Spinal cord (tissue), 10 donors: ENCODE results near the gene DIABLO. TPM values are rescaled to one million over a fixed set of nuclear protein-coding genes. Genes with fewer than 3 reads are reported as not detected.
"Not testable (repeated sequence)": the region's sequence is repeated elsewhere in the genome, so short reads cannot be mapped to it uniquely, and the experiment has no call there.

Experiments used
- DNase-seq, 6 donors: peaks; one replicate each; pipeline versions ENCODE4 v3.0.0 to v3.0.0-alpha.2; 2013 to 2015; ENCODE audit warnings: low spot score in 6 of 6, low read depth in 4 of 6
- H3K27ac ChIP-seq: one replicate; pipeline ENCODE4 v1.5.1; 2013; ENCODE audit warnings: low read depth, low read length, control low read depth
- H3K27me3 ChIP-seq: one replicate; pipeline ENCODE4 v1.6.1; 2013; ENCODE audit warnings: low read length; ENCODE audit not compliant: control insufficient read depth, insufficient read depth
- H3K36me3 ChIP-seq: one replicate; pipeline ENCODE4 v1.6.1; 2013; ENCODE audit warnings: low read length; ENCODE audit not compliant: control insufficient read depth, insufficient read depth
- H3K4me1 ChIP-seq: one replicate; pipeline ENCODE4 v1.6.1; 2013; ENCODE audit warnings: low read length; ENCODE audit not compliant: control insufficient read depth, insufficient read depth
- H3K4me3 ChIP-seq: one replicate; pipeline ENCODE4 v1.5.1; 2013; ENCODE audit warnings: low read depth, low read length, control low read depth
- H3K9me3 ChIP-seq: one replicate; pipeline ENCODE4 v1.6.1; 2013; ENCODE audit warnings: low read length; ENCODE audit not compliant: control insufficient read depth, insufficient read depth
- WGBS: methylation state at CpG from one replicate; pipeline ENCODE4 v1.1.5; 2013; ENCODE audit warnings: missing lambda C conversion rate; ENCODE audit not compliant: insufficient coverage; 5-methylcytosine and 5-hydroxymethylcytosine counted together
- long read RNA-seq, 4 donors: transcript quantifications; one replicate each; lab custom pipeline, GENCODE V29; 2026
- polyA plus RNA-seq, 2 donors: library from polyadenylated mRNA; unstranded; fragments of 120-200 nt; gene quantifications; one replicate each; pipeline ENCODE4 v1.2.1, GENCODE V29; 2013; ENCODE audit not compliant: insufficient read length in 2 of 2
- total RNA-seq, 2 donors: library from RNA; depleted of rRNA in 1 of 2; stranded (reverse); fragments of 120-200 nt in 1 of 2; fragments of >200 nt in 1 of 2; gene quantifications; one replicate each; pipeline versions ENCODE4 v1.2.3 to v1.2.4, GENCODE V29; 2013 to 2014
- donor health status: healthy.

DIABLO gene
- total RNA-seq (10 to 100 TPM; 66.6 to 71.6 TPM), polyA plus RNA-seq (10 to 100 TPM; 54.9 to 74.9 TPM)
- long read RNA-seq, donor 1, transcript DIABLO-207 (6 exons, 1,471 nt): major isoform, 38 of 44 reads
- long read RNA-seq, donor 1, partial matches to known transcripts: 0 of 44 reads
- long read RNA-seq, donor 1, other reads (novel, unspliced or antisense): 0 of 44 reads
- long read RNA-seq, donor 2, transcript DIABLO-207 (6 exons, 1,471 nt): major isoform, 15 of 20 reads
- long read RNA-seq, donor 2, partial matches to known transcripts: 0 of 20 reads
- long read RNA-seq, donor 2, other reads (novel, unspliced or antisense): 0 of 20 reads
- long read RNA-seq, donor 3, transcript DIABLO-207 (6 exons, 1,471 nt): major isoform, 16 of 28 reads
- long read RNA-seq, donor 3, transcript DIABLO-202 (6 exons, 1,336 nt): minor isoform, 7 of 28 reads
- long read RNA-seq, donor 3, partial matches to known transcripts: 0 of 28 reads
- long read RNA-seq, donor 3, other reads (novel, unspliced or antisense): 0 of 28 reads
- long read RNA-seq, donor 4, transcript DIABLO-207 (6 exons, 1,471 nt): major isoform, 22 of 29 reads
- long read RNA-seq, donor 4, partial matches to known transcripts: 0 of 29 reads
- long read RNA-seq, donor 4, other reads (novel, unspliced or antisense): 0 of 29 reads

DNA sequence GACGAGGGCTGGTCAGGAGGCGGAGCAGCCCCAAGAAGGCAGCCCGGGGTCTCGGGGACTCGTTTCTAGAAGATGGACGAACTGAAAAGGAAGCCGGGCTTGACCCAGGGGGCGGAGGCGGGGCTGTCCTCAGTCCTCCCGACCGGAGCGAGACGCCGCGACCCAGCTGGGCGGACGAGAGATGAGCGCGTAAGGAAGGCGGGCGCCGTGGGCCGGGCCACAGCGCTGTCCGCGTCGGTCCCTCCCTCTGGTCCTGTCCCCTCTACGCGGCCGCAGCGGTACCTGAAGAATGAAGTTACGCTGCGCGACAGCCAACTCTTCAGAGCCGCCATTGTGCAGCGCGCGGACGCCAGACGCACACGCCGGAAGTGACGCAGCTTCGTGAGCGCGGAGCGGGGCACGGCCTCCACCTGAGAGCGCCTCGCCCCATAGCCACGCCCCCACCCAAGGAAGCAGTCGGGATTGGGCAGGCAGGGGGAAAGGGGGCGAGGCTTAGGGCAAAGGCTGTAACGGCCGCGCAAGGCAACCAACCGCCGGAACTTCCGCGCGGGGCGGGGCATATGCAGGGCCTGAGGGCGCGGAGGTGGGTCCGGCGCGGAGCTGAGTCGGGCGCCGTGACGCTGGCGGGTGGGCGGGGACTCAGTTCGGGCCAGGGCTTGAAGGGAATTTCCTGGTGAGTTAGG lies at the start of gene DIABLO:
TSS of gene DIABLO (minus strand) at position 370 of the 683 bp plus-strand sequence. CDS start at position 332, 38 bp downstream.
- Histone ChIP-seq H3K36me3 (peaks cover 35% of the 10 kb centered on the region), H3K27me3 (no peaks in the 10 kb centered on the region), H3K4me3 (peak within 1 kb of the TSS; percentile 98), H3K27ac (peak within 1 kb of the TSS; percentile 98), H3K9me3 (no peaks in the 10 kb centered on the region), H3K4me1 (peaks cover 26% of the 10 kb centered on the region)
- peak; percentile 96 to 100 (median 99) for DNase-seq
- 0% methylated on average over 74 of the region's 74 CpGs for WGBS

DNA sequence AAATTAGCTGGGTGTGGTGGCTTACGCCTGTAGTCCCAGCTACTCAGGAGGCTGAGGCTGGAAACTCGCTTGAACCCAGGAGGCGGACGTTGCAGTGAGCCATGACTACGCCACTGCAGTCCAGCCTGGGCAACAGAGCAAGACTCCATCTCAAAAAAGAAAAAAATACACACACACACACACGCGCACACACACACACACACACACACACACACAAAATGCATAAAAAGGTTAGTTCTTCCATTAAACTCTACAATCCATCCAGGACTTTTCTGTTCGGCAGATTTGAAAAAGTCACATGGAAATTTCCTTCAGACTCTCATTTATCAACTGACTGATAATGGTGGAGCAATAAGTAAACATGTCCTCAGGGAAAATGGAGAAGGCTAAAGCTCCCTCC lies 49.6 kb upstream of the DIABLO start:
- Histone ChIP-seq H3K4me1 (no peaks in the 10 kb centered on the region), H3K36me3 (peaks cover 44% of the 10 kb centered on the region), H3K4me3 (no peak overlapping the region), H3K27me3 (no peaks in the 10 kb centered on the region), H3K9me3 (no peaks in the 10 kb centered on the region), H3K27ac (no peak overlapping the region)
- 97% methylated on average over 5 of the region's 8 CpGs for WGBS
- DNase-seq: no peak

DNA sequence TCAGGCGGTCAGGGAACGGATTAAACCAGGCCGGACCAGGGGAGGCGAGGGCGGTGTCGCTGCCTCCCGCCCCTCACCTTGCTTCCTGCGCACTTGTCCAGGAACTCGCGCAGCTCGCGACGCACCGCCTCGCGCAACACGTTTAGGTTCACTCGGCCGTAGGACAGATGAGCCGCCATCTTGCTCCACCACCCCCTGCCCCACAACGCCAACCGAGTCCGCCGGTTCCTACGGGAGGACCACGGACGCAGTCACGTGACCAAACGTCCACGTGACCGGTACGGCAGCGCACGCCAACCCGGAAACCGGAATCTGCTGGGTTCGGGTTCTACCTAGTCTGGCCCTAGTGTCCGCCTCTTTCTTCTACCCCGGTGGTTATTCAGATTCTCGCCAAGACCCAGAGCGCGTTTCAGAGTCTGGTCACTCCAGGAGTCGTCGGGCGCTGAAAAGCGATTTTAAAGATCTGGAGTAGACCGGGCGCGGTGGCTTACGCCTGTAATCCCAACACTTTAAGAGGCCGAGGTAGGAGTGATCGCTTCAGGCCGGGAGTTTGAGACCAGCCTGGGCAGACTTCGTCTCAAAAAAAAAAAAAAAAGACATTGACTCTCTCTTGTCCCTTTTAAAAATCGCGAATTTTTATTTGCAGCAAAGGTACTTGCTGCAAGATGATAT lies 40.5 kb upstream of the DIABLO start, which contains the start of gene VPS33A:
TSS of gene VPS33A (minus strand) at position 265 of the 672 bp plus-strand sequence. CDS start at position 179, 86 bp downstream.
- DNase-seq: peak; percentile 93 to 99 (median 96)
- 0% methylated on average over 56 of the region's 56 CpGs for WGBS
- peak within 1 kb of the TSS; percentile 88 for H3K4me3 ChIP-seq

DNA sequence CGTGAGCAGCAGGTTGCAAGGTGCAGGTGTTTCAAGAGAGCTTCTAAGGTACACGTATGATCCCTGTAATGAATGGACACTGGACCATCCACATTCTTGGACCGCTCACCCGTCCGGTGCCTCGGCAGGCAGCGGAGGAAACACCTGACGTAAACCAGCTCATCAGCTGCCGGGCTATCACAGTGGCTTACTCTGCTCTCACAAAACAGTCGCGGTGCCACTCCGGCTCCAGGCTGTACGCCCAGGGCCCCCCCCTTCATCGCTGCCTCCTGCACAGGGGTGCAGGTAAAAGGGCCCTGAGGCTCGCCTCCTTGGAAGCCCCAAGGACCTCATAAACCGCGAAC lies 40.0 kb upstream of the DIABLO start:
- H3K9me3 ChIP-seq: no peaks in the 10 kb centered on the region
- peak overlapping the region; percentile 72 for H3K27ac ChIP-seq
- peaks cover 3% of the 10 kb centered on the region for H3K4me1 ChIP-seq
- WGBS: 0% methylated on average over 17 of the region's 17 CpGs
- no peak for DNase-seq
- peaks cover 21% of the 10 kb centered on the region for H3K36me3 ChIP-seq
- H3K27me3 ChIP-seq: no peaks in the 10 kb centered on the region
- peak overlapping the region; percentile 88 for H3K4me3 ChIP-seq

More for the DNA sequence above, 40.5 kb upstream of the DIABLO start, which contains the start of gene VPS33A:
- no peaks in the 10 kb centered on the region for H3K27me3 ChIP-seq
- no peaks in the 10 kb centered on the region for H3K9me3 ChIP-seq
- peak within 1 kb of the TSS; percentile 72 for H3K27ac ChIP-seq
- H3K36me3 ChIP-seq: peaks cover 21% of the 10 kb centered on the region
- peaks cover 3% of the 10 kb centered on the region for H3K4me1 ChIP-seq

DNA sequence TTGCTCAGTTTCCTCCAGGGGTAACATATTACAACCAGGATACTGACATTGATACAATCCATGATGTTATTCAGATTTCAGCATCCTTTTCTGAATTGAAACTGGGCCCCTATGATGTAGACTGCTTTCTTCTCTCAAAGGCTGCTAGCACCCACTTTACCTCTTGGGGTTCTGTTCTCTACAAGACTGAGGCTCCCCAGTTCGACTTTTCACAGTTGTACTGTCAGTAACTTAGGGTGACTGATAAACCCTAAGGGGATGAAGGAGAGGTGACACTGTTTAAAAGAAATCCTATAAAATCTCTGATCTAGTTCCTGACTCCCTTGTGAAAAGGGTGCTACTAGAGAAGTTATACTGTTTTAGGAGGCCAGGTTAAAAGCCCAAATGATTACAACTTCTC lies 39.6 kb upstream of the DIABLO start:
- Histone ChIP-seq H3K4me1 (peaks cover 3% of the 10 kb centered on the region), H3K4me3 (peak overlapping the region; percentile 88), H3K9me3 (no peaks in the 10 kb centered on the region), H3K27ac (peak overlapping the region; percentile 72), H3K36me3 (peaks cover 20% of the 10 kb centered on the region), H3K27me3 (no peaks in the 10 kb centered on the region)
- WGBS: no CpG with 5 or more reads among the region's 1 CpG
- peak in 1 of 6 donors; percentile 3 for DNase-seq

DNA sequence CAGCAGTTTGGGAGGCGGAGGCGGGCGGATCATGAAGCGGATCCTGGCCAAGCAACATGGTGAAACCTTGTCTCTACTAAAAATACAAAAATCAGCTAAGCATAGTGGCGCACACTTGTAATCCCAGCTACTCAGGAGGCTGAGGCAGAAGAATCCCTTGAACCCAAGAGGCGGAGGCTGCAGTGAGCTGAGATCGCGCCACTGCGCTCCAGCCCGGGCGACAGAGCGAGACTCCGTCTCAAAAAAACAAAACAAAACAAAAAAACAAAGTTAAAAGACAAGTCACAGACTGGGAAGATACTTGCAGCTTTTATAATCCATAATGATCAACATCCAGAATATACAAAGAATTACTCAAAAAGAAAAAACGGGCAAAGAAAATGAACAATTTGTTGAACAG lies 34.9 kb upstream of the DIABLO start:
- H3K27ac ChIP-seq, H3K27me3 ChIP-seq, DNase-seq, H3K4me3 ChIP-seq, H3K4me1 ChIP-seq, H3K9me3 ChIP-seq: not testable (repeated sequence)
- H3K36me3 ChIP-seq: peaks cover 40% of the 10 kb centered on the region
- WGBS: 91% methylated on average over 4 of the region's 14 CpGs

DNA sequence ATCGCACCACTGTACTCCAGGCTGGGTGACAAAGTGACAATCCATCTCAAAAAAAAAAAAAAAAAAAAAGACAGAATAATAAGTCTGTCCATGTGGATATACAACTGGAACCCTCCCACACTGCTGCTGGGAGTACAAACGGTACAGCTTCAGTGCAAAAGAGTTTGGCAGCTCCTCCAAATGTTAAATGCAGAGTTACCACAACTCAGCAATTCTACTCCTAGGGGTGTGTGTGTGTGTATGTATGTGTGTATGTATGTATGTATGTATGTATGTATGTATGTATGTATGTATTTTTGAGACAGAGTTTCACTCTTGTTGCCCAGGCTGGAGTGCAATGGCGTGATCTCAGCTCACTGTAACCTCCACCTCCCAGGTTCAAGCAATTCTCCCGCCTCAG lies 33.1 kb upstream of the DIABLO start:
- not testable (repeated sequence) for H3K4me1 ChIP-seq, H3K27me3 ChIP-seq, H3K4me3 ChIP-seq, DNase-seq, H3K9me3 ChIP-seq, H3K27ac ChIP-seq
- no CpG with 5 or more reads among the region's 4 CpGs for WGBS
- H3K36me3 ChIP-seq: peaks cover 53% of the 10 kb centered on the region

DNA sequence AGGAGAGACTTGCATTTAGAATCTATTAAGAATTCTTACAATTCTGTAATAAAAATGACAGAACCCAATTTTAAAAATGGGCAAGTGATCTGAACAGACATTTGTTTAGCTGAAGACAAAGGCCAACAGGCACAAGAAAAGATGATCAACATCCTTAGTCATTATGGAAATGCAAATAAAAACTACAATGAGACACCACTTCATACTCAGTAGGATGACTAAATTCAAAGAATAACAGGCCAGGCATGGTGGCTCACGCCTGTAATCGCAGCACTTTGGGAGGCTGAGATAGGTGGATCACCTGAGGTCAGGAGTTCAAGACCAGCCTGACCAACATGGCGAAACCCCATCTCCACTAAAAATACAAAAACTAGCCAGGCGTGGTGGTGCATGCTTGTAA lies 32.6 kb upstream of the DIABLO start:
- peaks cover 56% of the 10 kb centered on the region for H3K36me3 ChIP-seq

GRCh38 chr12:122250536-122250935 lies 24.7 kb upstream of the DIABLO start:
- Histone ChIP-seq H3K36me3 (peaks cover 52% of the 10 kb centered on the region), H3K4me1 (no peaks in the 10 kb centered on the region), H3K4me3 (no peak overlapping the region), H3K27ac (no peak overlapping the region), H3K9me3 (no peaks in the 10 kb centered on the region), H3K27me3 (no peaks in the 10 kb centered on the region)
- no peak for DNase-seq
- WGBS: 96% methylated on average over 5 of the region's 8 CpGs

More for the DNA sequence above, 32.6 kb upstream of the DIABLO start:
- DNase-seq, H3K27ac ChIP-seq, H3K27me3 ChIP-seq, H3K4me3 ChIP-seq, H3K9me3 ChIP-seq, H3K4me1 ChIP-seq: not testable (repeated sequence)
- 92% methylated on average over 4 of the region's 4 CpGs for WGBS
